ENCODE data around the gene NSDHL.
"Not testable (repeated sequence)": the region's sequence is repeated elsewhere in the genome, so short reads cannot be mapped to it uniquely, and the experiment has no call there.

DNA sequence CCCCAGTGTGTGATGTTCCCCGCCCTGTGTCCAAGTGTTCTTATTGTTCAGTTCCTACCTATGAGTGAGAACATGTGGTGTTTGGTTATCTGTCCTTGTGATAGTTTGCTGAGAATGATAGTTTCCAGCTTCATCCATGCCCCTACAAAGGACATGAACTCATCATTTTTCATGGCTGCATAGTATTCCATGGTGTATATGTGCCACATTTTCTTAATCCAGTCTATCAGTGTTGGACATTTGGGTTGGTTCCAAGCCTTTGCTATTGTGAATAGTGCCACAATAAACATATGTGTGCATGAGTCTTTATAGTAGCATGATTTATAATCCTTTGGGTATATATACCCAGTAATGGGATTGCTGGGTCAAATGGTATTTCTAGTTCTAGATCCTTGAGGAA, 4.6 kb downstream of the NSDHL start:
- TF ChIP-seq, protein P1, sequence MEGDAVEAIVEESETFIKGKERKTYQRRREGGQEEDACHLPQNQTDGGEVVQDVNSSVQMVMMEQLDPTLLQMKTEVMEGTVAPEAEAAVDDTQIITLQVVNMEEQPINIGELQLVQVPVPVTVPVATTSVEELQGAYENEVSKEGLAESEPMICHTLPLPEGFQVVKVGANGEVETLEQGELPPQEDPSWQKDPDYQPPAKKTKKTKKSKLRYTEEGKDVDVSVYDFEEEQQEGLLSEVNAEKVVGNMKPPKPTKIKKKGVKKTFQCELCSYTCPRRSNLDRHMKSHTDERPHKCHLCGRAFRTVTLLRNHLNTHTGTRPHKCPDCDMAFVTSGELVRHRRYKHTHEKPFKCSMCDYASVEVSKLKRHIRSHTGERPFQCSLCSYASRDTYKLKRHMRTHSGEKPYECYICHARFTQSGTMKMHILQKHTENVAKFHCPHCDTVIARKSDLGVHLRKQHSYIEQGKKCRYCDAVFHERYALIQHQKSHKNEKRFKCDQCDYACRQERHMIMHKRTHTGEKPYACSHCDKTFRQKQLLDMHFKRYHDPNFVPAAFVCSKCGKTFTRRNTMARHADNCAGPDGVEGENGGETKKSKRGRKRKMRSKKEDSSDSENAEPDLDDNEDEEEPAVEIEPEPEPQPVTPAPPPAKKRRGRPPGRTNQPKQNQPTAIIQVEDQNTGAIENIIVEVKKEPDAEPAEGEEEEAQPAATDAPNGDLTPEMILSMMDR (IDR thresholded peaks at IDR 0.05), result not testable (repeated sequence)
- TF ChIP-seq ZFX (IDR thresholded peaks at IDR 0.05; ENCODE audit: borderline replicate concordance), result not testable (repeated sequence)
